Measurements from ENCODE around the gene LRIG2.
A peak's percentile ranks its signal among the peaks of the same experiment; 100 is the strongest.

LRIG2 gene

GRCh38 chr1:113086541-113086940, 13.5 kb downstream of the LRIG2 start:
- WGBS (ENCODE audit: extremely low coverage, insufficient coverage, insufficient read length): no CpG with 5 or more reads among the region's 2 CpGs
- Histone ChIP-seq H2BK12ac (ENCODE audit: low read length) (no peak overlapping the region), H3K79me2 (ENCODE audit: control insufficient read depth, insufficient read depth, low read length, poor library complexity) (no peaks in the 10 kb centered on the region), H2BK5ac (ENCODE audit: low read depth, low read length, poor library complexity) (no peak overlapping the region), H3K9ac (ENCODE audit: low read length) (no peak overlapping the region), H3K4me1 (ENCODE audit: control insufficient read depth in 1 of 2, insufficient read depth in 2 of 2, low read length in 2 of 2) (no peaks in the 10 kb centered on the region), H3K79me1 (ENCODE audit: low read length) (no peaks in the 10 kb centered on the region), H3K14ac (ENCODE audit: low read length) (no peak overlapping the region), H4K8ac (ENCODE audit: low read depth, low read length) (no peak overlapping the region), H3K18ac (ENCODE audit: low read length) (no peak overlapping the region), H3K9me3 (ENCODE audit: insufficient read depth, low read depth, low read length) (no peaks in the 10 kb centered on the region), H4K91ac (ENCODE audit: low read depth, low read length) (no peak overlapping the region), H3K27ac (ENCODE audit: low read depth, low read length) (no peak overlapping the region), H2BK120ac (ENCODE audit: insufficient read depth, low read length, poor library complexity) (no peak overlapping the region), H2AK5ac (ENCODE audit: low read length) (no peak overlapping the region), H3K4ac (ENCODE audit: low read depth, low read length) (no peak overlapping the region), H4K12ac (ENCODE audit: low read depth, low read length) (no peak overlapping the region), H3K23ac (ENCODE audit: low read length) (no peak overlapping the region), H3K4me2 (ENCODE audit: low read length) (no peak overlapping the region), H2AFZ (ENCODE audit: insufficient read depth, low read length, poor library complexity) (no peak overlapping the region), H3K4me3 (ENCODE audit: low read depth, low read length) (no peak overlapping the region), H3K27me3 (ENCODE audit: insufficient read depth, low read length) (no peaks in the 10 kb centered on the region), H3K36me3 (ENCODE audit: control insufficient read depth in 1 of 2, insufficient read depth in 2 of 2, low read length in 2 of 2) (peaks cover 2 to 7% of the 10 kb centered on the region in 2 experiments)
- DNase-seq: no peak

DNA sequence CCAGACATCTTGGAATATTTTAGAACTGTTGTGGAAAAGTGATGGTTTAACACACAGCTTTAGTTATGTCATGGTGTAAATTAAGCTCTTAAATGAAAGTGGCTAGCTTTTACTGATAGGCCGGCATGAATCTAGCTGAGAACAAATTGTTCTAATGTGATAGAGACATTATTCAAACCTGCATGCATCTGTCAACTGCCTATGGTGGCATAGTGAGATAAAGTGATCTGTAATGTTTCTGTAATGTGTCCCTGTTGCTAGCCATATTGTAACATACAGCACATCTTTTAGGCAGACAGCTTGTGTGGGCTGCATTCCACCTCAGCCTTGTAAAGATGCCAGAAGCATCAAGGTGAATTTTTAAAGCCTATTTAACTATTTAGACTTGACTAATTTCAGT, 16.0 kb downstream of the LRIG2 start:
- no peak overlapping the region for H4K8ac ChIP-seq (ENCODE audit: low read depth, low read length)
- H2BK5ac ChIP-seq (ENCODE audit: low read depth, low read length, poor library complexity): no peak overlapping the region
- no peak overlapping the region for H2BK120ac ChIP-seq (ENCODE audit: insufficient read depth, low read length, poor library complexity)
- no peak overlapping the region for H4K12ac ChIP-seq (ENCODE audit: low read depth, low read length)
- WGBS (ENCODE audit: extremely low coverage, insufficient coverage, insufficient read length): no CpG with 5 or more reads among the region's 1 CpG
- H3K79me2 ChIP-seq (ENCODE audit: control insufficient read depth, insufficient read depth, low read length, poor library complexity): no peaks in the 10 kb centered on the region
- peaks cover 0 to 4% of the 10 kb centered on the region in 2 experiments for H3K36me3 ChIP-seq (ENCODE audit: control insufficient read depth in 1 of 2, insufficient read depth in 2 of 2, low read length in 2 of 2)
- H3K27ac ChIP-seq (ENCODE audit: low read depth, low read length): no peak overlapping the region
- H3K4me2 ChIP-seq (ENCODE audit: low read length): no peak overlapping the region
- no peak overlapping the region for H3K14ac ChIP-seq (ENCODE audit: low read length)
- DNase-seq: peak; percentile 48 to 70
- H3K9ac ChIP-seq (ENCODE audit: low read length): no peak overlapping the region
- no peaks in the 10 kb centered on the region for H3K27me3 ChIP-seq (ENCODE audit: insufficient read depth, low read length)
- H3K4me1 ChIP-seq (ENCODE audit: control insufficient read depth in 1 of 2, insufficient read depth in 2 of 2, low read length in 2 of 2): no peaks in the 10 kb centered on the region
- no peak overlapping the region for H4K91ac ChIP-seq (ENCODE audit: low read depth, low read length)
- no peak overlapping the region for H3K18ac ChIP-seq (ENCODE audit: low read length)
- H3K23ac ChIP-seq (ENCODE audit: low read length): no peak overlapping the region
- H2BK12ac ChIP-seq (ENCODE audit: low read length): no peak overlapping the region
- no peak overlapping the region for H2AFZ ChIP-seq (ENCODE audit: insufficient read depth, low read length, poor library complexity)
- no peak overlapping the region for H2AK5ac ChIP-seq (ENCODE audit: low read length)
- no peaks in the 10 kb centered on the region for H3K79me1 ChIP-seq (ENCODE audit: low read length)
- H3K9me3 ChIP-seq (ENCODE audit: insufficient read depth, low read depth, low read length): no peaks in the 10 kb centered on the region
- H3K4me3 ChIP-seq (ENCODE audit: low read depth, low read length): no peak overlapping the region
- H3K4ac ChIP-seq (ENCODE audit: low read depth, low read length): no peak overlapping the region

DNA sequence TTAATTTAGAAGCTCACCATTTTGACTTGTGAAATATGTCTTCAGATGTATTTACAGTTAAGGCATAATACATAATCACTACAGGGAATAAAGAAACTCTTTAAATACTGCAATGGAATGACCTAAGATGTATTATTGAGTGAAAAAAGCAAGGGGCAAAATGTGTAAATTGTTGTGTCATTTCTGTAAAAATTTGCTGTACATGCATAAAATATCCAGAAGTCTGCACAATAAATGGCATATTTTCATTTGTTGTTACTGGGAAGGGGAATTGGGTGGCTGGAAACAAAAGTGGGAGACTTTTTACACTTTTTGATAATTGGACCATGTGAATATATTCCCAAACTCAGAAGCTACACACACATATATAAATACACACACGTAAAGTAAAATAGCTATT, 17.1 kb downstream of the LRIG2 start:
- H4K8ac ChIP-seq (ENCODE audit: low read depth, low read length): no peak overlapping the region
- H2AFZ ChIP-seq (ENCODE audit: insufficient read depth, low read length, poor library complexity): no peak overlapping the region
- H2BK12ac ChIP-seq (ENCODE audit: low read length): no peak overlapping the region
- no peak overlapping the region for H2BK5ac ChIP-seq (ENCODE audit: low read depth, low read length, poor library complexity)
- H3K4me1 ChIP-seq (ENCODE audit: control insufficient read depth in 1 of 2, insufficient read depth in 2 of 2, low read length in 2 of 2): no peaks in the 10 kb centered on the region
- no peak overlapping the region for H3K4ac ChIP-seq (ENCODE audit: low read depth, low read length)
- no peak overlapping the region for H4K12ac ChIP-seq (ENCODE audit: low read depth, low read length)
- H3K27ac ChIP-seq (ENCODE audit: low read depth, low read length): no peak overlapping the region
- no CpG with 5 or more reads among the region's 1 CpG for WGBS (ENCODE audit: extremely low coverage, insufficient coverage, insufficient read length)
- no peaks in the 10 kb centered on the region for H3K79me1 ChIP-seq (ENCODE audit: low read length)
- H3K79me2 ChIP-seq (ENCODE audit: control insufficient read depth, insufficient read depth, low read length, poor library complexity): no peaks in the 10 kb centered on the region
- no peak overlapping the region for H3K9ac ChIP-seq (ENCODE audit: low read length)
- H3K36me3 ChIP-seq (ENCODE audit: control insufficient read depth in 1 of 2, insufficient read depth in 2 of 2, low read length in 2 of 2): peaks cover 2 to 5% of the 10 kb centered on the region in 2 experiments
- H3K4me3 ChIP-seq (ENCODE audit: low read depth, low read length): no peak overlapping the region
- no peak for DNase-seq
- H3K27me3 ChIP-seq (ENCODE audit: insufficient read depth, low read length): no peaks in the 10 kb centered on the region
- H2BK120ac ChIP-seq (ENCODE audit: insufficient read depth, low read length, poor library complexity): no peak overlapping the region
- no peak overlapping the region for H3K4me2 ChIP-seq (ENCODE audit: low read length)
- H3K14ac ChIP-seq (ENCODE audit: low read length): no peak overlapping the region
- H3K9me3 ChIP-seq (ENCODE audit: insufficient read depth, low read depth, low read length): no peaks in the 10 kb centered on the region
- H3K18ac ChIP-seq (ENCODE audit: low read length): no peak overlapping the region
- H3K23ac ChIP-seq (ENCODE audit: low read length): no peak overlapping the region
- H4K91ac ChIP-seq (ENCODE audit: low read depth, low read length): no peak overlapping the region
- no peak overlapping the region for H2AK5ac ChIP-seq (ENCODE audit: low read length)

GRCh38 chr1:113091988-113092594, 19.1 kb downstream of the LRIG2 start:
- H3K27me3 ChIP-seq (ENCODE audit: insufficient read depth, low read length): no peaks in the 10 kb centered on the region
- no peak overlapping the region for H3K27ac ChIP-seq (ENCODE audit: low read depth, low read length)
- no peak overlapping the region for H4K91ac ChIP-seq (ENCODE audit: low read depth, low read length)
- no peak overlapping the region for H3K23ac ChIP-seq (ENCODE audit: low read length)
- no CpG with 5 or more reads among the region's 1 CpG for whole genome bisulfite sequencing (ENCODE audit: extremely low coverage, insufficient coverage, insufficient read length)
- H4K12ac ChIP-seq (ENCODE audit: low read depth, low read length): no peak overlapping the region
- no peak overlapping the region for H2AFZ ChIP-seq (ENCODE audit: insufficient read depth, low read length, poor library complexity)
- H2BK120ac ChIP-seq (ENCODE audit: insufficient read depth, low read length, poor library complexity): no peak overlapping the region
- no peak overlapping the region for H4K8ac ChIP-seq (ENCODE audit: low read depth, low read length)
- peaks cover 6 to 12% of the 10 kb centered on the region in 2 experiments for H3K36me3 ChIP-seq (ENCODE audit: control insufficient read depth in 1 of 2, insufficient read depth in 2 of 2, low read length in 2 of 2)
- H2AK5ac ChIP-seq (ENCODE audit: low read length): no peak overlapping the region
- no peaks in the 10 kb centered on the region for H3K4me1 ChIP-seq (ENCODE audit: control insufficient read depth in 1 of 2, insufficient read depth in 2 of 2, low read length in 2 of 2)
- H3K79me2 ChIP-seq (ENCODE audit: control insufficient read depth, insufficient read depth, low read length, poor library complexity): no peaks in the 10 kb centered on the region
- no peak overlapping the region for H3K9ac ChIP-seq (ENCODE audit: low read length)
- no peak overlapping the region for H2BK12ac ChIP-seq (ENCODE audit: low read length)
- H3K9me3 ChIP-seq (ENCODE audit: insufficient read depth, low read depth, low read length): no peaks in the 10 kb centered on the region
- no peak overlapping the region for H3K4ac ChIP-seq (ENCODE audit: low read depth, low read length)
- H3K4me3 ChIP-seq (ENCODE audit: low read depth, low read length): no peak overlapping the region
- H2BK5ac ChIP-seq (ENCODE audit: low read depth, low read length, poor library complexity): no peak overlapping the region
- H3K4me2 ChIP-seq (ENCODE audit: low read length): no peak overlapping the region
- H3K14ac ChIP-seq (ENCODE audit: low read length): no peak overlapping the region
- DNase-seq: no peak
- no peaks in the 10 kb centered on the region for H3K79me1 ChIP-seq (ENCODE audit: low read length)
- H3K18ac ChIP-seq (ENCODE audit: low read length): no peak overlapping the region

Data from trophoblast cell (in vitro differentiated cells and primary cell).